PC-3 (cell line): ENCODE data around the gene OVOL3. TPM values are rescaled to one million over a fixed set of nuclear protein-coding genes. Genes with fewer than 3 reads are reported as not detected.

ENCODE experiments used
- ATAC-seq: fragments of 200-7000 bp; cut with Tn5 transposase; 2 replicates; pipeline ENCODE4 v1.9.1; 2020; ENCODE audit warnings: mild to moderate bottlenecking, moderate library complexity
- BruUV-seq: library from RNA; stranded (reverse); fragments of 400-500 nt; replicated peaks from 2 replicates; lab custom pipeline; 2021; lab: Mats Ljungman, UMichigan
- CTCF ChIA-PET: fragments of 300-600 bp; sonication (Branson Sonifier 250); formaldehyde crosslinking; loops from one replicate; lab custom pipeline; 2022; ENCODE audit warnings: antibody characterized with exemption; lab: Charles Lee
- POLR2A ChIA-PET: fragments of 300-600 bp; sonication (Branson Sonifier 250); formaldehyde crosslinking; loops from one replicate; lab custom pipeline; 2022; ENCODE audit warnings: antibody characterized with exemption; ENCODE audit not compliant: unreplicated experiment; lab: Charles Lee
- DNase-seq: peaks from one replicate; pipeline ENCODE4 v3.0.0-alpha.2; 2015
- H2AFZ ChIP-seq: fragments of 300-600 bp; sonication (generic); 2 replicates; pipeline ENCODE4 v1.6.0; 2016; ENCODE audit warnings: antibody characterized with exemption, low read length
- H3F3A ChIP-seq: fragments of 300-600 bp; sonication (generic); one replicate; pipeline ENCODE4 v1.6.0; 2017; ENCODE audit warnings: antibody characterized with exemption, low read length, control low read depth, mild to moderate bottlenecking; ENCODE audit not compliant: unreplicated experiment
- H3K27ac ChIP-seq: fragments of 300-600 bp; sonication (generic); 2 replicates; pipeline ENCODE4 v1.5.1; 2016; ENCODE audit warnings: mild to moderate bottlenecking, low read length
- H3K27me3 ChIP-seq: fragments of 300-600 bp; sonication (generic); 2 replicates; pipeline ENCODE4 v1.6.1; 2016; ENCODE audit warnings: low read length, mixed read lengths
- H3K36me3 ChIP-seq: fragments of 300-600 bp; sonication (generic); 2 replicates; pipeline ENCODE4 v1.6.1; 2016; ENCODE audit warnings: low read depth, mixed run types, low read length, mixed read lengths
- H3K4me1 ChIP-seq: fragments of 300-600 bp; sonication (generic); 2 replicates; pipeline ENCODE4 v1.5.1; 2016; ENCODE audit warnings: low read length; ENCODE audit not compliant: insufficient read depth
- H3K4me2 ChIP-seq: fragments of 300-600 bp; sonication (generic); 2 replicates; pipeline ENCODE4 v1.6.0; 2016; ENCODE audit warnings: low read length
- H3K4me3 ChIP-seq: fragments of 300-600 bp; sonication (generic); 2 replicates; pipeline ENCODE4 v1.5.1; 2016; ENCODE audit warnings: mild to moderate bottlenecking, low read length, mixed read lengths
- H3K79me2 ChIP-seq: fragments of 300-600 bp; sonication (generic); 2 replicates; pipeline ENCODE4 v1.6.1; 2017; ENCODE audit warnings: low read length, mixed read lengths
- H3K9ac ChIP-seq: fragments of 300-600 bp; sonication (generic); 2 replicates; pipeline ENCODE4 v1.6.0; 2016; ENCODE audit warnings: mild to moderate bottlenecking, low read length
- H3K9me2 ChIP-seq: fragments of 300-600 bp; sonication (generic); replicated peaks from 2 replicates; pipeline ENCODE4 v1.6.1; 2016; ENCODE audit warnings: mixed run types, low read length, mixed read lengths
- H3K9me3 ChIP-seq: fragments of 300-600 bp; sonication (generic); 2 replicates; pipeline ENCODE4 v1.6.1; 2016; ENCODE audit warnings: low read length, mixed read lengths
- H4K20me1 ChIP-seq: fragments of 300-600 bp; sonication (generic); 2 replicates; pipeline ENCODE4 v1.6.1; 2016; ENCODE audit warnings: low read length, mixed read lengths
- EZH2 ChIP-seq: fragments of 300-600 bp; sonication (generic); IDR thresholded peaks from one replicate; pipeline ENCODE4 v1.6.1; 2017; ENCODE audit warnings: antibody characterized with exemption, mild to moderate bottlenecking, low read length; ENCODE audit not compliant: unreplicated experiment
- EZH2phosphoT487 ChIP-seq: fragments of 300-600 bp; sonication (generic); IDR thresholded peaks from 2 replicates; pipeline ENCODE4 v1.6.1; 2018; ENCODE audit warnings: mild to moderate bottlenecking, antibody characterized with exemption, low read length, borderline replicate concordance
- intact Hi-C: fragments of 100-400 bp; cut with micrococcal nuclease; formaldehyde crosslinking; loops from 2 replicates; pipeline ENCODE4 v1.9.0; 2023
- total RNA-seq: library from RNA; depleted of rRNA; stranded (reverse); fragments of >200 nt; gene quantifications from 2 replicates; pipeline ENCODE4 v1.2.3, GENCODE V29; 2014
- TF ChIP-seq, protein P1 (sequence below): fragments of 300-600 bp; sonication (generic); conservative IDR thresholded peaks from 2 replicates; pipeline ENCODE4 v1.5.1; 2017; ENCODE audit warnings: antibody characterized with exemption, low read depth, mild to moderate bottlenecking, low read length

The OVOL3 gene
- total RNA-seq, 1 experiment from 2014 or later: not detected

DNA sequence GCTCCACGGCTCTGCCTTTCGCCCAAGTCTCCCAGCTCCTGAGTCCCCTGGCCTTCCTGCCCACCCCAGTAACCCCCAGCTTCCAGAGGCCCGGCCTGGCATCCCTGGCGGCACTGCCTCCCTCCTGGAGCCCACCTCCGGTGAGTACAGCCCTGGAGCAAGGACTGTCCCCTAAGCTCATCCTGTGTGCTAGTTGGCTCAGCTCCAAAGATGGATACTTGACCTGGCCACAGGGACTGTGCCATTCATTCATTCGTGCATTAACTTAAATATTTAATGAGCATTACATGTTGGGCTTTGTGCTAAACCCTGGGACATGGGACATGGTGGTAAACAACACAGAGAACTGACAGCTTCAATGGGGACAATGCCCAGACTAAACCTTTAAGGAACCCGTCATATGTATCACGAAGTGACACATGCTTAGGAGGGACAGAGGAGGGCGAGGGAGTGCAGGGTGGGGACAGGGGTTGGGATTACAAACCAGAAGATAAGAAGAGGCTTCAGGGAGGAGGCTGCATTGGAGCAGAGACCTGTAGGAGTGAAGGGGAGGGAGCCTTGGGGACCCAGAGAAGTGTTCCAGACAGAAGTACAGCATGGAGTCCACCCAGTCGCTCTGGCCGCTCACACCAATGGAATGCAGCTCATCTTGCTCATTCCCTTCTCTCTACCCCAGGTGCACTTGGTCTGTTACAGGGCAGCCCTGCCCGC lies 6.9 kb upstream of the OVOL3 start:
- Histone ChIP-seq H3K9me3 (no peaks in the 10 kb centered on the region), H3K79me2 (no peaks in the 10 kb centered on the region), H3K27ac (no peak overlapping the region), H3K4me3 (no peak overlapping the region), H3K4me1 (peaks cover 11% of the 10 kb centered on the region), H3F3A (no peaks in the 10 kb centered on the region), H3K27me3 (no peaks in the 10 kb centered on the region), H3K9ac (no peak overlapping the region), H3K4me2 (no peak overlapping the region), H3K36me3 (peaks cover 5% of the 10 kb centered on the region; the same call in 1 of the 2 replicates), H3K9me2 (no peaks in the 10 kb centered on the region), H4K20me1 (no peaks in the 10 kb centered on the region), H2AFZ (no peak overlapping the region)
- POLR2A ChIA-PET: no interaction called here
- intact Hi-C loops: no loop called here
- CTCF ChIA-PET: no interaction called here
- peak; percentile 65; the same call in 1 of the 2 replicates for ATAC-seq
- TF ChIP-seq EZH2: no peak
- TF ChIP-seq, protein P1, sequence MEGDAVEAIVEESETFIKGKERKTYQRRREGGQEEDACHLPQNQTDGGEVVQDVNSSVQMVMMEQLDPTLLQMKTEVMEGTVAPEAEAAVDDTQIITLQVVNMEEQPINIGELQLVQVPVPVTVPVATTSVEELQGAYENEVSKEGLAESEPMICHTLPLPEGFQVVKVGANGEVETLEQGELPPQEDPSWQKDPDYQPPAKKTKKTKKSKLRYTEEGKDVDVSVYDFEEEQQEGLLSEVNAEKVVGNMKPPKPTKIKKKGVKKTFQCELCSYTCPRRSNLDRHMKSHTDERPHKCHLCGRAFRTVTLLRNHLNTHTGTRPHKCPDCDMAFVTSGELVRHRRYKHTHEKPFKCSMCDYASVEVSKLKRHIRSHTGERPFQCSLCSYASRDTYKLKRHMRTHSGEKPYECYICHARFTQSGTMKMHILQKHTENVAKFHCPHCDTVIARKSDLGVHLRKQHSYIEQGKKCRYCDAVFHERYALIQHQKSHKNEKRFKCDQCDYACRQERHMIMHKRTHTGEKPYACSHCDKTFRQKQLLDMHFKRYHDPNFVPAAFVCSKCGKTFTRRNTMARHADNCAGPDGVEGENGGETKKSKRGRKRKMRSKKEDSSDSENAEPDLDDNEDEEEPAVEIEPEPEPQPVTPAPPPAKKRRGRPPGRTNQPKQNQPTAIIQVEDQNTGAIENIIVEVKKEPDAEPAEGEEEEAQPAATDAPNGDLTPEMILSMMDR: no peak
- BruUV-seq: no TSS peak
- DNase-seq: peak; percentile 51

DNA sequence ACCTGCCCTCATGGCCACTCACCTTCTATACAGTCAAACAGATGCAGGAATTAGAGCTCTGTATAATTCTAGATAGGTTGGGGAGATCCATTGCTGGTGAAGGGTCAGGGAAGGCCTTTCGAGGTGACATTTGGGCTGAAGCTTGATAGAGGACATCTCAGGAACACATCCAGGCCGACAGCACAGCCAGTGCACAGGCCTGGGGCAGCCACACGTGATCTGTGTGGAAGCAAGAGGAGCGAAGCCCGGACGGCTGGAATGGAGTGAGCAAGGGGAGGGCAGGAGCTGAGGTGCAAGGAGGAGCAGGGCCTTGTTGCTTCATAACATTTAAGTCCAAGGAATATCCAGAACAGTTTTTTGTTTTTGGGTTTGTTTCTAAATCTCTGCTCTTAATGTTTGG lies 4.5 kb upstream of the OVOL3 start:
- no peak for TF ChIP-seq EZH2phosphoT487
- Histone ChIP-seq H4K20me1 (no peaks in the 10 kb centered on the region), H3K9me3 (no peaks in the 10 kb centered on the region), H3K4me3 (no peak overlapping the region), H3K4me1 (peaks cover 11% of the 10 kb centered on the region), H3K9me2 (no peaks in the 10 kb centered on the region), H3K27me3 (no peaks in the 10 kb centered on the region), H3K4me2 (no peak overlapping the region), H2AFZ (no peak overlapping the region), H3K27ac (no peak overlapping the region), H3K36me3 (peaks cover 5% of the 10 kb centered on the region; the same call in 1 of the 2 replicates), H3K79me2 (no peaks in the 10 kb centered on the region), H3K9ac (no peak overlapping the region), H3F3A (no peaks in the 10 kb centered on the region)
- POLR2A ChIA-PET: no interaction called here
- no TSS peak for BruUV-seq
- intact Hi-C loops: no loop called here
- CTCF ChIA-PET: no interaction called here
- DNase-seq: no peak
- ATAC-seq: no peak

DNA sequence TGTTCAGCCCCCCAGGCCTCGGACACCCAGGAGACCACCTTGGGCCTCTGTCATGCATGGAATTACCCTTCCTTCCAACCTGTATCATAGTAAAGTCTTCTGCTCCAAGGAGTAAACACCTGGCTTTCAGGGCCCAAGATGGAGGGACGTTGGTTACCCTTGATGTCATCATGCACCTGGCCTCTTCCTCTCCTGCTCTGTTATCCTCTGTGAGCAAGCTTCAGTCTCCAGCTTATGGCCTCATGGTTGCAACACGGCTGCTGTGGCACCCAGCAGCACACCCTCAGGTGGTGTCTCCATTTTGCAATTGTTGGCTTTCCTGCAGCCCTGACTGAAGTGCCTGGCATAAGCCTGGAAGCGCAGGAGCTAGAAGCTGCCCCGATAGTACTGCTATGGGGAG lies 4.0 kb upstream of the OVOL3 start:
- no peak overlapping the region for H3K4me2 ChIP-seq
- H3K4me3 ChIP-seq: no peak overlapping the region
- intact Hi-C loops: no loop called here
- peaks cover 5% of the 10 kb centered on the region; the same call in 1 of the 2 replicates for H3K36me3 ChIP-seq
- H3K4me1 ChIP-seq: peaks cover 11% of the 10 kb centered on the region
- ATAC-seq: no peak
- TF ChIP-seq EZH2phosphoT487 (no peak), EZH2 (no peak)
- TF ChIP-seq, protein P1: no peak
- no peaks in the 10 kb centered on the region for H3F3A ChIP-seq
- no TSS peak for BruUV-seq
- no peak overlapping the region for H2AFZ ChIP-seq
- H3K27me3 ChIP-seq: no peaks in the 10 kb centered on the region
- CTCF ChIA-PET: no interaction called here
- no peak overlapping the region for H3K9ac ChIP-seq
- no peaks in the 10 kb centered on the region for H3K9me3 ChIP-seq
- no peak for DNase-seq
- H3K9me2 ChIP-seq: no peaks in the 10 kb centered on the region
- no peaks in the 10 kb centered on the region for H4K20me1 ChIP-seq
- H3K79me2 ChIP-seq: no peaks in the 10 kb centered on the region
- POLR2A ChIA-PET: no interaction called here
- H3K27ac ChIP-seq: no peak overlapping the region
